ENCODE results near the gene SYNGR4. TPM values are rescaled to one million over a fixed set of nuclear protein-coding genes. Genes with fewer than 3 reads are reported as not detected.

Gene SYNGR4
- total RNA-seq, 1 experiment from 2014 or later = 0.49 TPM

- intact Hi-C loops (cut with micrococcal nuclease) = no loop called here
- no peak overlapping the region for H3K4me3 ChIP-seq (replicated peaks in 1 of 2; ENCODE audit: low read depth in 1 of 2, low read length in 2 of 2)
- peak overlapping the region; percentile 56 for H3K9ac ChIP-seq (ENCODE audit: low read length)
- DNase-seq (ENCODE audit: low read depth, low spot score) (no peak), ATAC-seq (no peak)
- H4K20me1 ChIP-seq (ENCODE audit: insufficient read depth) = no peaks in the 10 kb centered on the region
- POLR2A ChIA-PET = interaction anchor here (1.1 to 3.2 kb wide), 4 partner anchors 8 to 47 kb away, joined by 3 to 30 read pairs (median 4); partner anchors contain the start of genes SYNGR4 and TMEM143
- H3K4me1 ChIP-seq (ENCODE audit: control insufficient read depth in 1 of 2, insufficient read depth in 2 of 2, low read length in 2 of 2) = peaks cover 26 to 59% of the 10 kb centered on the region in 2 experiments
- RAD21 ChIA-PET (ENCODE audit: low non-redundant PET in 1 of 2, low total read pairs in 2 of 2, uncharacterized antibody in 2 of 2, unreplicated experiment in 2 of 2) = interaction anchor here in 1 of 2 experiments (0.7 kb wide), 1 partner anchor 214 kb away, joined by 3 read pairs; no protein-coding TSS in a partner anchor
- no peaks in the 10 kb centered on the region for H3K27me3 ChIP-seq (ENCODE audit: insufficient read depth, low read length)
- no peaks in the 10 kb centered on the region for H3K9me3 ChIP-seq (ENCODE audit: control insufficient read depth in 1 of 2, insufficient read depth in 1 of 2, low read depth in 1 of 2, low read length in 2 of 2)
- H3K9me2 ChIP-seq (ENCODE audit: insufficient read depth) = no peaks in the 10 kb centered on the region
- CTCF ChIA-PET = interaction anchor here (0.6 to 1.5 kb wide), 3 partner anchors 229 to 732 kb away, joined by 3 to 4 read pairs (median 3); no protein-coding TSS in a partner anchor
- H3K36me3 ChIP-seq (ENCODE audit: control insufficient read depth in 1 of 2, insufficient read depth in 2 of 2, low read length in 2 of 2) = no peaks in the 10 kb centered on the region
- H2AFZ ChIP-seq (ENCODE audit: low read depth, low read length, poor library complexity, severe bottlenecking) = no peak overlapping the region
- no peaks in the 10 kb centered on the region for H3K79me2 ChIP-seq (ENCODE audit: insufficient read depth, low read length)
- TF ChIP-seq EZH2 (IDR thresholded peaks at IDR 0.05) (no peak), ELF1 (IDR thresholded peaks at IDR 0.05; ENCODE audit: borderline replicate concordance, low read depth) (no peak), ZBTB33 (IDR thresholded peaks at IDR 0.05; ENCODE audit: extremely low read depth, insufficient replicate concordance, low read length) (no peak), REST (IDR thresholded peaks at IDR 0.05; ENCODE audit: low read depth) (no peak), ZNF274 (IDR thresholded peaks at IDR 0.05; ENCODE audit: low read depth, low read length) (no peak), CTCF (IDR thresholded peaks at IDR 0.05 in 2 of 3, conservative IDR thresholded peaks at IDR 0.05 in 1 of 3; ENCODE audit: borderline replicate concordance in 1 of 3, insufficient read depth in 1 of 3, low read depth in 2 of 3, low read length in 2 of 3) (no peak), TCF7L2 (IDR thresholded peaks at IDR 0.05; ENCODE audit: borderline replicate concordance, extremely low read depth, insufficient read depth, insufficient read length) (no peak), POLR2A (IDR thresholded peaks at IDR 0.05; ENCODE audit: borderline replicate concordance, extremely low read depth, insufficient read depth, insufficient read length) (no peak), JUND (IDR thresholded peaks at IDR 0.05) (no peak), MAX (IDR thresholded peaks at IDR 0.05) (no peak)
- peak overlapping the region; percentile 64 for H3K27ac ChIP-seq (ENCODE audit: low read depth, low read length)
- H3K4me2 ChIP-seq (ENCODE audit: low read length) = peak overlapping the region; percentile 45
- no TSS peak for BruUV-seq (replicated peaks)
Observed at GRCh38 chr19:48355365-48355954, 8.7 kb upstream of the SYNGR4 start.
